Activated CD8-positive, alpha-beta T cell treated with anti-CD3 and anti-CD28 coated beads, Interleukin-2, amount 10 ng/mL, durations not matched to agents 7 days and 5 days (primary cell): ENCODE results near the gene GH2. TPM values are rescaled to one million over a fixed set of nuclear protein-coding genes. Genes with fewer than 3 reads are reported as not detected.
"Not testable (repeated sequence)": the region's sequence is repeated elsewhere in the genome, so short reads cannot be mapped to it uniquely, and the experiment has no call there.

Experiments
- ATAC-seq: fragments of 150-1000 bp; cut with Tn5 transposase; one replicate; pipeline ENCODE4 v1.10.0; 2021; ENCODE audit warnings: moderate library complexity
- CTCF ChIA-PET: fragments of 350-600 bp; sonication (Branson Sonifier 250); formaldehyde crosslinking; loops from one replicate; lab custom pipeline; 2021; ENCODE audit warnings: antibody characterized with exemption; lab: Charles Lee
- POLR2A ChIA-PET: fragments of 350-600 bp; sonication (Branson Sonifier 250); formaldehyde crosslinking; loops from one replicate; lab custom pipeline; 2021; ENCODE audit warnings: antibody characterized with exemption; lab: Charles Lee
- DNase-seq: peaks from one replicate; pipeline ENCODE4 v3.0.0-alpha.2; 2020
- H3K27ac Mint-ChIP-seq: one replicate; pipeline ENCODE4 v1.8.0; 2021; ENCODE audit warnings: mild to moderate bottlenecking, mixed read lengths
- H3K27me3 Mint-ChIP-seq: one replicate; pipeline ENCODE4 v1.8.0; 2021; ENCODE audit warnings: low read depth, mixed read lengths
- H3K36me3 Mint-ChIP-seq: one replicate; pipeline ENCODE4 v1.8.0; 2021; ENCODE audit warnings: low read depth, mixed read lengths
- H3K4me1 Mint-ChIP-seq: one replicate; pipeline ENCODE4 v1.8.0; 2021; ENCODE audit warnings: low read depth, mixed read lengths
- H3K4me3 Mint-ChIP-seq: one replicate; pipeline ENCODE4 v1.8.0; 2021; ENCODE audit warnings: mild to moderate bottlenecking, mixed read lengths
- H3K9me3 Mint-ChIP-seq: one replicate; pipeline ENCODE4 v1.8.0; 2022; ENCODE audit warnings: mixed read lengths; ENCODE audit not compliant: insufficient read depth
- total RNA-seq, 2 experiments: library from RNA; stranded (reverse); gene quantifications; one replicate each; pipeline ENCODE4 v1.2.3, GENCODE V29; 2021

Gene GH2
- not detected for total RNA-seq

DNA sequence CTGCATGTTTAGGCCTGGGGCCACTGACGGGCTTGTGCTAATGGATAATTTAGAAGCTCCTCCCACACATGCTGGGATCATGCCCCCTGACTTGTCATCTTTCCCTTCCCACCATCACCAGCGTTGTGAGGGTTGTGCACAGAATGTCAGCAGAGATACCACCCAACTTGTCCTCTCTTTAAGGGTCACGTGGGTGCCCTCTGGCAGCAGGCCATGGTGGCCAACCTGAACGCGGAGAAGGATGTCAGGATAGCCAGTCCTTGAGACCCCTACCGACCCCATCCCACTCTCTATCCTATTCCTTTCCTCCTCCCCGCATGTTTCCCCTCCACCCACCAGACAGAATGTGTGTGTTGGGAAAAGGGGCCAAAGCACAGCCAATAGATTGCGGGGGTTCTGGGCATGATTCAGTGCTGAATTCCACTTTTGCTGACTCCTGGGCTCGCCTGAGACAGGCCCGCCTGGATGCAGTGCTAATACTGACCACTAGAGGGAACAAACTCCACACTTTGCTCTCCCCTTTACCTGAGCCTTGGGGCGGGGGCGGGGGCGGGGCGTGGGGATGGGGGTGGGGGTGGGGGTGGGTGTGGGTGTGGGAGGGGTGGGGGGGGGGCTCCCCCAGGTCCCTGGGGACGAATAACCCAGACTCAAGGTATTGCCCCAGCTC, at the start of gene GH2:
GH2 (minus strand) TSS at position 10 of the 667 bp plus-strand sequence. CDS start 143 bp downstream, outside the sequence.
- ATAC-seq: peak; percentile 86
- POLR2A ChIA-PET: no interaction called here
- CTCF ChIA-PET: interaction anchor here (0.8 to 1.4 kb wide), 9 partner anchors 10 to 50 kb away, joined by 3 to 5 read pairs (median 4); partner anchors contain the start of gene CD79B

DNA sequence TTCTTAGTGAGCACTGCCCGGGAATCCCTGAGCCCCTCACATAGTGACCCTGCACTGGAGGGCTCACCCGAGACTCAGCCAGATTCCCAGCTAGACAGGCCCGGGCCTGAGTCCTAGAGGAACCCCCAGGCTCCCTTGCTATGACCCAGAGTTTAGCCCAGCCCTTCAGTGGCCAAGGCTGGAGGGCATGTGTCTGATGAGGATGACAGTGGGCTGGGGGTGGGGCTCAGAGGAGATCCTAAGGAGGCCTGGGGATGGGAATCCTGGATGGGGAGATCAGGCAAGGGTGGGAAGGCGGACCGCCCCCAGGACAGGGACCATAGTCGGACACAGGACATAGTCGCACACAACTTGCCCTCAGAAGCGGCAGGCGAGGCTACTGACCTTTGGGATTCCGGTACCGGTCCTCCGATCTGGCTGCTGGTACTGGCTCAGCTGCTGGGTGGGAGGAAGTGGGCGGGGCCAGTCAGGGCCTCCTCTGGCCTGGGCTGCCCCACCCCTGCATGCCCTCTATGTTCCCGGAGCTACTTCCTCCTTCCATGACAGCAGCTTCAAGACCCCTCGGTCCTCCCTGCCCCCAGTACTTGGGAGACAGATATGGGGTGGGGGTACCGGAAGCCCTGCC, 49.3 kb upstream of the GH2 start:
- peaks cover 29% of the 10 kb centered on the region for H3K4me1 Mint-ChIP-seq
- ChIA-PET CTCF (interaction anchor here (1.1 to 8.8 kb wide), 10 partner anchors 12 to 203 kb away, joined by 3 to 59 read pairs (median 13); partner anchors contain the start of gene GH1), POLR2A (no interaction called here)
- H3K27ac Mint-ChIP-seq: peak overlapping the region; percentile 82
- DNase-seq (peak; percentile 75), ATAC-seq (peak; percentile 80)
- H3K9me3 Mint-ChIP-seq: no peaks in the 10 kb centered on the region
- H3K36me3 Mint-ChIP-seq: peaks cover 6% of the 10 kb centered on the region
- peaks cover 10% of the 10 kb centered on the region for H3K27me3 Mint-ChIP-seq
- peak overlapping the region; percentile 93 for H3K4me3 Mint-ChIP-seq

More for the DNA sequence above, at the start of gene GH2:
- DNase-seq: peak; percentile 75
- H3K4me3 Mint-ChIP-seq: no peak within 1 kb of the TSS
- H3K4me1 Mint-ChIP-seq: peaks cover 6% of the 10 kb centered on the region
- H3K27ac Mint-ChIP-seq: no peak within 1 kb of the TSS
- H3K9me3 Mint-ChIP-seq: no peaks in the 10 kb centered on the region
- H3K36me3 Mint-ChIP-seq: no peaks in the 10 kb centered on the region
- peaks cover 3% of the 10 kb centered on the region for H3K27me3 Mint-ChIP-seq

DNA sequence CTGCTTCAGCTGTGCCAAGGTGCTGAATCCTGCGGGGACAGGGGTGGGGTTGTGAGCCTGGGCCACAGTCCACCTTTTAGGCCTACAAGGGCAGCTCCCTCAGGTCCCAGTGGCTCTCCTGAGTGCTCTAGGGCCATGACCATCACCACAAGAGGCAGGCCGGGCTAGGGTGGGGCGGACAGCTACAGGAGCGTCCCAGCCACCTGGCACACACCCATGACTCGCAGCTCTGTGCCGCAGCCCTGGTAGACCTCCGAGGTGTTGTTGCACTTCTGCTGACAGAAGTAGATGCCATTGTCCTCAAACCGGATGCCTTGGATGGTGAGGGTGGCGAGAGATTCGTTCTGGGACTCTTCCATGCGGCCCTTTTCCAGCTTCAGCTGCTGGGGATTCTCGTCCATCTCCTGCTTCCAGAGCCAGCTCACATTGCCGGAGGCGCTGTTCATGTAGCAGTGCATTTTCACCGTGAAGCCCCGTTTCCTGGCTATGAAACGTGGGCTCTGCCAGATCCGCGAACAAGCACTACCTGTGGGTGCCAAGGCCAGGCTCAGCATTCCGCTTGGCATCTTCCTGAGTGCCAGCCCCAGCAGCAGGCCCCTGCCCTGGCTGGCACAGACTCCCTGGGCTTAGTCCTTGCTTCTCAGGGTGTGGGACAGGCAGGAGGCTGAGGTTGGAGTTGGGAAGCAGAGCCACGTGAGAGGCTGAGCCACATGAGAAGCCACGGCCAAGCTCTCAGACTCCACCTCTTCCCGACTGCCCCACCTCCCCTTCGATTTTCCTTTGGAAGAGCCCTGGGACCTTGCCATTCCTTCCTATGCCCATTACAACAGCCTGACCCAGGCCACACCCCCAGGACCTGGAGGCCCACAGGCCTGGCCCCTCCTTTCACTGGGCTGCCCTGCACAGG, 48.4 kb upstream of the GH2 start:
- Mint-ChIP-seq H3K27ac (no peak overlapping the region), H3K4me3 (no peak overlapping the region), H3K4me1 (peaks cover 29% of the 10 kb centered on the region), H3K9me3 (no peaks in the 10 kb centered on the region), H3K27me3 (peaks cover 5% of the 10 kb centered on the region), H3K36me3 (peaks cover 6% of the 10 kb centered on the region)
- DNase-seq: no peak
- no peak for ATAC-seq
- ChIA-PET POLR2A (interaction anchor here (0.5 kb wide), 1 partner anchor 93 kb away, joined by 3 read pairs; no protein-coding TSS in a partner anchor), CTCF (interaction anchor here (1.0 to 8.8 kb wide), 9 partner anchors 11 to 204 kb away, joined by 3 to 59 read pairs (median 19); partner anchors contain the start of gene GH1)

GRCh38 chr17:63928966-63929695, 47.4 kb upstream of the GH2 start:
- no peaks in the 10 kb centered on the region for H3K27me3 Mint-ChIP-seq
- H3K4me1 Mint-ChIP-seq: peaks cover 29% of the 10 kb centered on the region
- POLR2A ChIA-PET: interaction anchor here (0.5 kb wide), 1 partner anchor 94 kb away, joined by 3 read pairs; no protein-coding TSS in a partner anchor
- H3K27ac Mint-ChIP-seq: no peak overlapping the region
- no peak for ATAC-seq
- peaks cover 6% of the 10 kb centered on the region for H3K36me3 Mint-ChIP-seq
- H3K4me3 Mint-ChIP-seq: no peak overlapping the region
- H3K9me3 Mint-ChIP-seq: no peaks in the 10 kb centered on the region
- CTCF ChIA-PET: interaction anchor here (1.0 to 8.8 kb wide), 8 partner anchors 10 to 96 kb away, joined by 3 to 59 read pairs (median 16); partner anchors contain the start of gene GH1
- DNase-seq: no peak

GRCh38 chr17:63928172-63928666, 46.5 kb upstream of the GH2 start:
- Mint-ChIP-seq H3K27me3 (no peaks in the 10 kb centered on the region), H3K4me3 (no peak overlapping the region), H3K36me3 (peaks cover 6% of the 10 kb centered on the region), H3K27ac (no peak overlapping the region), H3K9me3 (no peaks in the 10 kb centered on the region), H3K4me1 (peaks cover 29% of the 10 kb centered on the region)
- CTCF ChIA-PET: interaction anchor here (0.8 to 8.8 kb wide), 7 partner anchors 9 to 97 kb away, joined by 3 to 59 read pairs (median 12); partner anchors contain the start of gene GH1
- no peak for DNase-seq
- no peak for ATAC-seq
- POLR2A ChIA-PET: no interaction called here

GRCh38 chr17:63927464-63928171, 45.9 kb upstream of the GH2 start:
- DNase-seq (no peak), ATAC-seq (no peak)
- CTCF ChIA-PET: interaction anchor here (0.8 to 8.8 kb wide), 6 partner anchors 9 to 98 kb away, joined by 3 to 59 read pairs (median 8); partner anchors contain the start of gene GH1
- H3K36me3 Mint-ChIP-seq: peaks cover 6% of the 10 kb centered on the region
- no peaks in the 10 kb centered on the region for H3K27me3 Mint-ChIP-seq
- no peak overlapping the region for H3K27ac Mint-ChIP-seq
- no peak overlapping the region for H3K4me3 Mint-ChIP-seq
- H3K9me3 Mint-ChIP-seq: no peaks in the 10 kb centered on the region
- H3K4me1 Mint-ChIP-seq: peaks cover 23% of the 10 kb centered on the region
- POLR2A ChIA-PET: no interaction called here

DNA sequence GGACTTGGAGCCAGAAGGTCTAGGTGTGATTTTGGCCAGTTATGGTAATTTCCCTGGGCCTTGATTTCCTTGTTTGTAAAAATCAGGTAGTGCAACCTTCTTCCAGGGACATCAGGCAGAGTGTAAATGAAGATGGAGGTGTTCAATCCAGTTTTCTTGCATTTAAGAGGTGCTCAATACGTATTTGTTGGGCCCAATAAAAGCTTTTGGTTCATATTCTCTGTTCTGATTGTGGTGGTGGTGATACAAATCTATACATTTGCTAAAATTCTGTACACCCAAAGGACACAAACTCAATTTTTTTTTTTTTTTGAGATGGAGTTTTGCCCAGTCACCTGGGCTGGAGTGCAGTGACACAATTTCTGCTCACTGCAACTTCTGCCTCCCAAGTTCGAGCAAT, 44.4 kb upstream of the GH2 start:
- DNase-seq (no peak), ATAC-seq (no peak)
- no peak overlapping the region for H3K4me3 Mint-ChIP-seq
- peaks cover 6% of the 10 kb centered on the region for H3K36me3 Mint-ChIP-seq
- H3K4me1 Mint-ChIP-seq: peaks cover 9% of the 10 kb centered on the region
- ChIA-PET POLR2A (no interaction called here), CTCF (interaction anchor here (0.9 to 1.5 kb wide), 3 partner anchors 20 to 208 kb away, joined by 4 read pairs; no protein-coding TSS in a partner anchor)
- no peaks in the 10 kb centered on the region for H3K9me3 Mint-ChIP-seq
- peaks cover 6% of the 10 kb centered on the region for H3K27me3 Mint-ChIP-seq
- H3K27ac Mint-ChIP-seq: no peak overlapping the region

GRCh38 chr17:63925615-63926014, 43.9 kb upstream of the GH2 start:
- CTCF ChIA-PET: interaction anchor here (0.9 to 1.5 kb wide), 3 partner anchors 21 to 208 kb away, joined by 4 read pairs; no protein-coding TSS in a partner anchor
- DNase-seq: no peak
- ATAC-seq: no peak
- Mint-ChIP-seq H3K27me3 (peaks cover 6% of the 10 kb centered on the region), H3K9me3 (no peaks in the 10 kb centered on the region), H3K4me1 (peaks cover 3% of the 10 kb centered on the region), H3K4me3 (no peak overlapping the region), H3K36me3 (peaks cover 3% of the 10 kb centered on the region), H3K27ac (no peak overlapping the region)
- POLR2A ChIA-PET: no interaction called here

- H3K4me3 Mint-ChIP-seq, POLR2A ChIA-PET, H3K36me3 Mint-ChIP-seq, H3K4me1 Mint-ChIP-seq, H3K9me3 Mint-ChIP-seq, DNase-seq, H3K27ac Mint-ChIP-seq, ATAC-seq: not testable (repeated sequence)
- H3K27me3 Mint-ChIP-seq: peaks cover 13% of the 10 kb centered on the region
- CTCF ChIA-PET: interaction anchor here (1.3 to 2.3 kb wide), 2 partner anchors 24 to 57 kb away, joined by 3 to 5 read pairs; no protein-coding TSS in a partner anchor
These were observed 40.7 kb upstream of the GH2 start for GRCh38 chr17:63922402-63922801.

GRCh38 chr17:63920779-63921178, 39.0 kb upstream of the GH2 start:
- DNase-seq, ATAC-seq, H3K4me1 Mint-ChIP-seq, H3K9me3 Mint-ChIP-seq, H3K27ac Mint-ChIP-seq, H3K4me3 Mint-ChIP-seq, POLR2A ChIA-PET, H3K36me3 Mint-ChIP-seq: not testable (repeated sequence)
- H3K27me3 Mint-ChIP-seq: peaks cover 15% of the 10 kb centered on the region
- CTCF ChIA-PET: interaction anchor here (1.4 to 5.8 kb wide), 9 partner anchors 17 to 351 kb away, joined by 4 to 114 read pairs (median 15); partner anchors contain the start of gene ICAM2
